ENCODE results near the gene SRMS.
"Not testable (repeated sequence)": the region's sequence is repeated elsewhere in the genome, so short reads cannot be mapped to it uniquely, and the experiment has no call there.

The SRMS gene

DNA sequence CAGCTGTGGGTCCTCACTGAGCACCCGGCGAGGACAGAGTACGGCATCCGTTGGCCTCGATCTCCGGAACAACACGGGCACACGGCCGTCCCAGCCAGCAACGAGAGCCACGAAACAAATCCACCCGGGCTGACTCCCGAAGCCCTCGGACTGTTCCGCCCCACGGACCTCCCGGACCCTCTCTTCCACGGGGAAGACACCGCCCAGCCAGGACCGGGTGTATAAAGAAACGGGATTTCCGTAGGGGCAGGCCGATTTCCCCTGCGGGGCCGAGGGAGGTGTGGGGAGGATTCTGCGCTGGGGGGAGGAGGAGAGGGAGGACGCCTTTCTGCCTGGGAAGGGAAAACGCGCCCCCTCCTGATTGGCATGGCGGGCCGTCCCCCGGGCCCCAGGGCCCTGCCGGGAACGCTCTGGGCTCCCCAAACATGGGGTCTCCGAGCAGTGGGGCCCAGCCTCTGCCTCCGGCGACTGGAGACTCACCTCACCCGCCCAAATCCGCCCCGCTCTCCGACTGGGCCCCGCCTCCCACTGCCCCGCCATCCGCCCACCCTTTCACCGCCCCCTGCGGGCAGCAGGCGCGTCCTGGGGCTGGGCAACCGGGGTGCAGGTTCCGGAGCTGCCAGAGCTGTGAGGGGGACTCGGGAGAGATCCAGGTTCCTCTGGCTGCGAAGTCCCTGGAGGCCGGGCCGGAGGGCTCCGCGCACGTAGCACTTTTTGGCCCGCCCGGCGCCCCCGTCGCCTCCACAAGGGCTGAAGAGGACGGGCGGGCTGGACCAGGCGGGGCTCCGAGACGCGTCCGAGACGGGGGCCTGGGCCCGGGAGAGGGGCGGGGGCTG is 27.7 kb downstream of the SRMS start:
- DNase-seq, result peak; percentile 74

DNA sequence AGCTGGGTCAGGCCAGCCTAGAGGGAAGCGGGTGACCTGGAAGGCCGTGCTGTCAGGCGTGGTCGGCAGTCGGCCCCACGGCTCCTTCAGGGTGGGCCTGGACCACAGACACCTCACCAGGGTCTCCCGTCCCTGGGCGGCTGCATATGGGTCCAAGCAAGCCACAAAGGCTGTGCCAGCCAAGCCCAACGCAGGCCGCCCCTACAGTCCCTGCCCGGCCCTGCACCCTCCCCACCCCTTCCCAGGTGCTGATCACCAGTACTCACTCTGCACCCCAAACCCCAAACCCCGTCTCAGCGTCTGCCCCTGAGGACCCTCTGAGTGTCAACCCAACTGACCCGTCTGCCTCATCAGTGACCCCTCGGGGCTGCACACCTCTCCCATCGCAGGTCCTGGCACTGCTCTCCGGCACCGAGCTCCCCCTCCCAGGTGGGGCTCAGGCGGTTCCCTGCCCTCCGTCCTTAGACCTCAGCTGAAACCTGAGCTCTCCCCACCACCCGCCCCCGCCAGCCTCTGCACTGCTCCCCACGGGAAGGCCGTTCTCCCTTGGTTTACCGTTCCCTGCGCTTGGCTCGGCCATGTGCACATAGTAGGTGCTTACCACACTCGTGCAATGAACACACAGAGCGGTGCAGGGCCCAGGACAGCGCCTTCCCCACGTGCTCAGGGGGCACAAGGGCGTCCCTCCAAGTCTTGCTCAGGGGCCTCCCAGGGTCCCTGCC is 28.4 kb downstream of the SRMS start:
- DNase-seq, result no peak

DNA sequence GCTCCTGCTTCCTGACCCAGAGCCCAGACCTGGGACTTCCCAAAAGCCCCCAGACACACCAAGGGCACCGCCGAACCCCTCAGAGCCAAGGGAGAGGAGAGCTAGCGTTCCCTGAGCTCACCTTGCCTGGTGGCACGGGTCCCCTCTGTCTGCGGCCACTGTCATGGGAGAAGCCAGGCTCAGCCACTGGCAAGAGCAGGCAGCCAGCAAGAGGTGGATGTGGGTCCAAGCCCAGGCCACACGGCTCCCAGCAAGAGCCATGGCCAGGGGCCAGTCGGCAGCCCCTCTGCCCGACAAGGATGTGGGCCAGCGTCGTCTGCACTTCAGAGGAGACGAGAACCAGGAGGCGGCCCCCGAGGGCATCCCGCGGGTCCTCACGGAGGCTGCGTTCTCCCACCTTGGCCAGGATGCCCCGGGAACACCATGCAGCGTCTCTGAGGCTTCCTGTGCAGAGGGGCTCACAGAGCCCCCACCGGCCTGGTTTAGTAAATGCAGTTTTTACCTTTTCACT is 29.1 kb downstream of the SRMS start:
- DNase-seq, result no peak

DNA sequence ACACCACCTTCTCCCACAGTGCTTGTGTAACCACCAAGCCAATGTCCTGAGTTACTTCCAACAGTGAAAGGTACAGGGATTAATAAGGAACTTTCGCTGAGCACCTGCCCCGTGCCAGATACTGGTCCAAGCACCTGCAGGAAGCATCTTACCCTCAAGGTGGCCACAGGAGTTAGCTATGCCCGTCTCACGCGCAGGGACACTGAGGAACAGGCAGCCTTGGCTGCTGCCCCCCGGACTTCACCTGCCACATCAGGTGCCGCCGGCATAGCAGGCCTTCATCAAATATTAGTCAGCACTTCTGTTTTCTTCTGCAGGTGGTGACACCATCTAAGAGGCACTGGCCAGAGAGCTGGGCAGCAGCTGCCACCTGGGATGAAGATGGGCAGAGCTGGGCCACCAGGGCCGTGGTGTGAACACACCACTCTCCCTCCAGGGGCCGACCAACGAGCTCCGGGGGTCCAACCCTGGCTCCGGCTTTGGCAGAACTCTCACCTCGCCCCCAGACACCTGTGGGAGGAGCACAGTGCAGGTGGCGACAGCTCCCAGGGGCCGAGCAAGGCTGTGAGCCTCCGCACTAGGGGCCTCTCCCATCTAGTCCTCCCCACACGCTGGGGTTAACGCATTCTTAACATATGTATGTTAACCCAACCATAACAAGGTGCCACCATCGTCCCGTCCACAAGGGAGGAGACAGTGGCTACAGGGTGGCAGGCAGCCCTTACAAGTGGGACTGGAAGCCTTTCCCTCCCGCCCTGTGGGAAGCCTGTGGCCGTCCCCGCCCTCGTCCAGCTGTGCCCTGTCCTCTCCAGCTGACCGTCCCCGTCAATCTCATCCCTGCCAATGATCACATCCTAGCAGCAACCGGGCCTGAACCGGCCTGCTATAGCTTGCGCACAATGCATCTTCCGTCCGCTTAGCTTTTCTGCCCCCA is 29.9 kb downstream of the SRMS start:
- DNase-seq, result no peak

DNA sequence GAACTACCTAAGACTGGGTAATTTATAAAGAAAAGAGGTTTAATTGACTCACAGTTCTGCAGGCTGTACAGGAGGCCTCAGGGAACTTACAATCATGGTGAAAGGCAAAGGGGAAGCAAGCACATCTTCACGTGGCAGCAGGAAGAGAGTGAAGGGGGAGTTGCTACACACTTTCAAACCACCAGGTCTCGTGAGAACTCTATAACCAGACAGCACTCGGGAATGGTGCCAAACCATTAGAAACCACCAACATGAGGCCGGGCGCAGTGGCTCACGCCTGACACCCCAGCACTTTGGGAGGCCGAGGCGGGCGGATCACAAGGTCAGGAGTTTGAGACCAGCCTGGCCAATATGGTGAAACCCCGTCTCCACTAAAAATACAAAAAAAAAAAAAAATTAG is 33.0 kb downstream of the SRMS start:
- DNase-seq, result not testable (repeated sequence)

DNA sequence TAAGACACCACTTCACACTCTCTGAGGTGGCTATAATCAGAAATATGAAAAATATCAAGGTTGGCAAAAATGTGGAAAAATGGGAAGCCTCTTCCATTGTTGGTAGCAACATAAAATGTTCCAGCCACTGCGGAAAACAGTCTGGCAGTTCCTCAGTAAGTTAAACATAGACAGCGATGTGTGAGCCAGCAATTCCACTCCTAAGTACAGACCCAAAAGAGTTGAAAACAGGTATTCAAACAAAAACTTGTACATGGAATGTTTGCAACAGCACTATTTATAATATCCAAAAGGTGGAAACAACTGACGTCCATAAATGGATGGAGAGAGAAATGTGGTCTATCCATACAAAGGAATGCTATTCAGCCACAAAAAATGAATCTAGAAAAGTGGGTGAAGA is 34.3 kb downstream of the SRMS start:
- DNase-seq, result no peak

DNA sequence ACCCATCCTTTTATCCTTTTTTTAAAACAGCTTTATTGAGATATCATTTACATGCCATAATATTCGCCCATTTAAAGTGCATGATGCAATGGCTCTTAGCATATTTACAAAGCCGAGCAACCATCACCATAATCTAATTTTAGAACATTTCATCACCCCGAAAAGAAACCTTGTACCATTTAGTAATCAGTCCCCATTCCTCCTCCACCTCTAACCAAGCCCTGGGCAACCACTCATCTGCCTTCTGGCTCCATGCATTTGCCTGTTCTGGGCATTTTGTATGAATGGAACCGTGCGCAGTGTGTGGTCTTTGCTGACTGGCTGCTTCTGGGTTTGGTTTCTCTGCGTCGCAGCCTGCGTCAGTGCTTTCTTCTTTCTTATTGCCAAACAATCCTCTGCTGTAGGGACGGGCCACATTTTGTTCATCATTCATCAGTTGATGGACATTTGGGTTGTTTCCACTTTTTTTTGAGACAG is 38.4 kb downstream of the SRMS start:
- DNase-seq, result no peak

DNA sequence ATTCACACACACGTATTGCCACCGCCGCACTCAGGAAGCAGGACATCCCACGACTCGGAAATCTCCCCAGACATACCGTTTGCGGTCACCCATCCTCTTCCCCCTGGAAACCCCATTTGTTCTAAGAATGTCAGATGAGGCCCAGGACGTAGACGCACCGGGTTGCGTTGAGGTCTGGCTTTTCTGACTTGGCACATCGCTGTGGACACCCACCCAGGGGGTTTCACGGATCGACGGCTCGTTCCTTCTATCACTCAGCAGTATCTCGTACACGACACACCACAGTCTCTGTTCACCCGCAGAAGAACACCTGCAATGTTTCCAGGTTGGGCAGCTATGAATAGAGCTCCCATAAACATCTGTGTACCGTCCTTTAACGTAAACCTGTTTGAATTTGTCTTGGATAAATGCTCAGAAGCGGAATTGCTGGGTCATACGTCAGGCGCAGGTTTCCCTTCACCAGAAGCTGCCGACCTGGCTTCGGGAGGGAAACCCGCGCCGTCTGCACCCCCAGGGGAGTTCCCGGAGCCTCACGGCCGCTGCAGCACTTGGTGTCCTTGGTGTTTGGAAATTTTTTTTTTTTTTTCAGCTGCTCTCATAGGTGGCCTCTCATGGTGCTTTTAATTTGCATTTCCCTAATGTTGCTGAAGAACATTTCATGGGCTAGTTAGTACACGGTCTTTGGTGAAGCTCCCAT is 39.3 kb downstream of the SRMS start:
- DNase-seq, result no peak

DNA sequence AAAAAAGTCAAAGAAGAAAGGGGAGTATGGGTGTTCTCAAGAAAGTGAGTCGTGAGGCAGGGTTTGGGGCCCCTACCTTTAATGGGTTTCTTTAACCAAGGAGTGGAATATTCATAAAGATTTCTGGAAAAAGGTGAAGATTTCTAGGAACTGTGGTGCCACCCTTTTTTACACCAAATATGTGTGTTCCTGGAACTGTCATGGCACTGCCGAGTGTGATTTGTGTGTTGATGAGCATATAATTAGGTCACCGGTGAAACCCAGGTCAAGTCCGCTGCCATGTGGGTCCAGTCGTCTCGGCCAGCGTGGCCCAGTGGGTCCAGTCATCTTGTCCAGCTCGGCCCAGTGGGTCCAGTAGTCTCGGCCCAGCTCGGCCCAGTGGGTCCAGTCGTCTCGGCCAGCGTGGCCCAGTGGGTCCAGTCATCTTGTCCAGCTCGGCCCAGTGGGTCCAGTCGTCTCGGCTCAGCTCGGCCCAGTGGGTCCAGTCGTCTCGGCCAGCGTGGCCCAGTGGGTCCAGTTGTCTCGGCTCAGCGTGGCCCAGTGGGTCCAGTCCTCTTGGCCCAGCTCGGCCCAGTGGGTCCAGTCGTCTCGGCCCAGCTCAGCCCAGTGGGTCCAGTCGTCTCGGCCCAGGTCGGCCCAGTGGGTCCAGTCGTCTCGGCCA is 40.3 kb downstream of the SRMS start:
- DNase-seq, result no peak

DNA sequence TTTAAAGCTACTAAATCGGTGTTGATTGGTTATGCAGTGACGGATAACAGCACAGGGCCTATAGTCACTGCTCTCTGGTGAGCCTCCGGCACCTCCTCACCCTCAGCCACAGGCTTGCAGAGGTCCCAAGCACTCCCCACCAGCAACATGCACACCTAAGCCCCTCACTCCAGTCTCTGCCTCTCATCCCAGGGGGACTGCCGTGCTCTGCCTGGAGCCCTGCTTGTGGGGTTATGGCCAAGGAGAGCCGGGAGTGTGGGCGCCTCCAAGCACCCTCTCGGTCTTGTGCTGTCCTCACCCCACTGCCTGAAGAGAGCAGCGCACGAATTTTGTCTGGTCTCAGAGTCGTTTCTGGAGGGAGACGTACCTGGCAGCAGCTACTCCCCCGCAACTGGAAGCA is 41.8 kb downstream of the SRMS start:
- no peak for DNase-seq

DNA sequence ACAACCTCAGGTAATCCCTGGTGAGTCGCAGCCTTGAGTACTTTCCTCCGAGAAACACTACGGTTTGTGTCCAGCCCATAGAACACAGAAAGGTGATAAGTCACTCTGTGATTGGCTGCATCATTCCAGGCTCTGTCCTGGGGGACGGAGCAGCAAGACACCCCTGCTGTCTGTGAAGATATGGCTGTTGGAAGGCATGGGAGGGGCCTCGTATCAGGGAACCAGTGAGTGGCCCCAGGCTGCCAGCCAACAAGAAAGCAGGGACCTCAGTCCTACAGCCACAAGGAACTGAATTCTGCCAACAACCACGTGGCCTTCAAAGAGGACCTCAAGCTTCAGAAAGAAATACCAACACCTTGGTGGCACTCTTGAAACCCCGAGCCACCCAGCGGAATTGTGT is 42.3 kb downstream of the SRMS start:
- DNase-seq, result no peak

DNA sequence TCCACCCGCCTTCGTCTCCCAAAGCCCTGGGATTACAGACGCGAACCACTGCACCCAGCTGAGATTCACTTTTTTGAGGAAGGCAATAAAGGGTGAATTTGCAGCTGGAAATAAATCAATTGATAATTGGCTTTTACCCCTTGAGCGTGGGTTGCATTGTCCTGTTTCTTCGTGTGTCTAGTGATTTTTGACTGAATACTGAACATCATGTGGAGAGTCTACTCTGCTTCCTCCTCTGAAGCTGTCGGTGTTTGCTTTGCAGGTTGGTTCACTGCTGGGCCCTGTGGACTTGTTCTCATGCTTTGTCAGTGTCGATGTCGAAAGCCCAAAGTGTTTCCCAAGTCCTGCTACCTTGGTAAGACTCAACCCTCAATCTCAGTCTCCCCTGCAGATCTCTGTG is 42.9 kb downstream of the SRMS start:
- no peak for DNase-seq

DNA sequence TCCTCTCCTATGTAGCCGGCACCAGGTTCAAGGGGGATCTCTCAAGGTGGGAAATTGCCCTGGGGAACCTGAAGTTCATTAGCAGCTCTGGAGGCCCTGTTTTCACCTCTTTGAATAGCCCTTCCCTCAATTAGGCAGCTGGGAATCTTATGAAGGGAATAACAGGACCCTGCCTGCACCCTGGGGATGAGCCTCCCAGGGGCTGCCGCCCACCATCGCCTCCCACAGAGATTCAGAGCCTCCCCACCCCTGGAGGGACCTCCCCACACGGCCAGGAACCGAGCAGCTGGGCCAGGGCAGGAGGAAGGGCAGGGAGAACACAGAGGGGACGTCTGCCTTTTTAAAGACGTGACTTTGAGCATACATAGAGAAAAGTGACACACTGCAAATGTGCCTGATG is 44.0 kb downstream of the SRMS start:
- DNase-seq, result no peak

DNA sequence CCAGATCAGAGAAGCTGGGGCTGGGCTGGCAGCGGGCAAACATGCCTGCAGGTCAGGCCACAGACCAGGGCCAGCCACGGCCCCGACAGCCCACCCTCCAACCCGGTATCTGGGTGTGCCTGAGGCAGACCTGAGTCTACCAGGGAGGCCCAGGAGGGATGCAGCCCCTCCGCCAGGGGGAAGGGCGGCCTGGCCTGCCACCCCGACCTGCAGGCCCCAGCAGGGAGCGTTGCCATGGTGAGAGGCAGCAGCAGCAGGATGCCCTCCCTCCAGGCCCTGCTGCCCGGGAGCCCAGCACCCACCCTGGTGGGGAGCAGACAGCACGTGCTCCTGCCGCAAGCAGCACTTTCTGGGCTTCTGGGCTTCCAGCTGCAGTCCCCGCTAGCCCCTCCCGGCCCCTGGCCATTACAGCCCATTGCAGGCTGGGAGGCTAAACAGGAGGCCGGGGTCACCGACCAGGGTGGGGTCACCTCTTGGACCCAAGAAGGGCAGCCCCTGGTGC is 44.8 kb downstream of the SRMS start:
- no peak for DNase-seq

DNA sequence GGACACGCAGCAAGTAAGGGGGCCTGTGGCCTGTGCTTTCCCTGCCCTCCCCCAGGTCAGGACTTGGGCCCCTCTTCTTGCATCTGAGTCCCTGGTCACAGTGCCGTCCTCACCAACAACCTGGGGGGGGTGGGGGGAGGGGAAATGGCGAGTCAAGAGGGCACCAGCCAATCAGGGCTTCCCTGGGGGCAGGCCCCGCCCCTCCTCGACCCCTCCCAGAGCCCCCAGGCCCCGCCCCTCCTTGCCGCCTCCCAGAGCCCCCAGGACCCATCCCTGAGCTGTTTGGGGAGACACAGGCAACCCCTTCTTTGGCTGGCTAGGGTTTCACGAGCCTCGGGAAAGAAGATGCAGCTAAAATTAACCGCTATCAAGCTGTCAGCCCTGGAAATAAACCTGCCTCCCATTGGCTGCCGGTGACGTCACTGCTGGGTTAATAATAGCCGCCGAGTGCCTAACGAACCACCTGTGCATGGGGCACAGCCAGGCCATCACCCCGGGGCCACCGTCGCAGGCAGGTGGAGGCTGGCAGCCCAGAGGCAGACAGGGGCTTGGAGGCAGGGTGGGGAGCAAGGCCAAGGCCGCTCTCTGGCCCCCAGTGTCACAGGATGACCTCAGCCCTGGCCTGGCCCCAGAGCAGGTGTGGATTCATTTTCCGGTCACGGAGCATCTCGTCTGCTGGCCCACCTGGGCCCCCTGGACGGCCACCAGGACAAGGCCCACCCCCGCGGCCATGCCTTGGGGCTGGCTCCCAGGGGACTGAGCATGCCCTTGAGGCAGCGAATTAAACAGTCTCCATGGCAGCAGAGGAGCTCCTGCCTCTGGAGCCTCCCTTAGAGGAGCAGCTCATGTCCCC is 45.5 kb downstream of the SRMS start:
- peak; percentile 78 for DNase-seq

DNA sequence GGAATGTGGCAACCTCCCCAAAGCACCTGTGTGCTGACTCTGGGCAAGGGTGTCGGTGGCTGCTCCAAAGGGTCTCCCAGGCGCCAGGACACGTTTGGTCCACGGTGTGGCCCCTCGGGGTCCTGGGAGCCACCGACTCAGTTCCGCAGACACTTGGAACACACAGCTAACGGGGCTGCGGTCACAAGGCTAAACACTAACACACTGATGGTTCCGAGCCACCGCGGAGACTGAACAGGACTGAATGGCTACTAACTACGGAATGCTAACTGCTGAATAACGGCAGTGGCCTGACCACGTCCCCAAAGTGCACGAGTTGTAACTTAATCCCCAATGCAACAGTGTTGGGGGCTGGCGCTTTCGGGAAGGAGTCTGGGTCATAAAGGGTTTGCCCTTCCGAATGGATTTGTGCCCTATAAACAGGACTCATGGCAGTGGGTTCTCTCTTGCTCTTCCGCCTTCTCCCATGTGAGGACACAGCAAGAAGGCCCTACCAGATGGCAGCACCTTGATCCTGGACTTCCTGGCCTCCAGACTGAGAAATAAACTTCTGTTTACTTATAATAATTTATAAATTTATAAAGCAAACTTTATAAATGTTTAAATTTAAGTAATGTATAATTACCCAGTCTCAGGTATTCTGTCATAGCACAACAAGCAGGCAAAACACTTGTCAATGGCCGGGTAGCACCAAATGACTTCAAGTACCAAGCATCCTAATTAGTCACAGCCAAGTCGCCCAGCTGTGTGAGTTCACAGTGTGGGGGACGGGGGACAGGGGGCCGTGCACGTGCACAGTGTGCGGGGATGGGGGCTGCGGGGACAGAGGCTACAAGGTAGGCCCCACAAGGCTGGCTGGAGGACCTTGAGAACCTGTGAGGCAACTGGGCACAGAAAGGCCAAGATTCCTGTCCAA is 46.4 kb downstream of the SRMS start:
- DNase-seq, result no peak

DNA sequence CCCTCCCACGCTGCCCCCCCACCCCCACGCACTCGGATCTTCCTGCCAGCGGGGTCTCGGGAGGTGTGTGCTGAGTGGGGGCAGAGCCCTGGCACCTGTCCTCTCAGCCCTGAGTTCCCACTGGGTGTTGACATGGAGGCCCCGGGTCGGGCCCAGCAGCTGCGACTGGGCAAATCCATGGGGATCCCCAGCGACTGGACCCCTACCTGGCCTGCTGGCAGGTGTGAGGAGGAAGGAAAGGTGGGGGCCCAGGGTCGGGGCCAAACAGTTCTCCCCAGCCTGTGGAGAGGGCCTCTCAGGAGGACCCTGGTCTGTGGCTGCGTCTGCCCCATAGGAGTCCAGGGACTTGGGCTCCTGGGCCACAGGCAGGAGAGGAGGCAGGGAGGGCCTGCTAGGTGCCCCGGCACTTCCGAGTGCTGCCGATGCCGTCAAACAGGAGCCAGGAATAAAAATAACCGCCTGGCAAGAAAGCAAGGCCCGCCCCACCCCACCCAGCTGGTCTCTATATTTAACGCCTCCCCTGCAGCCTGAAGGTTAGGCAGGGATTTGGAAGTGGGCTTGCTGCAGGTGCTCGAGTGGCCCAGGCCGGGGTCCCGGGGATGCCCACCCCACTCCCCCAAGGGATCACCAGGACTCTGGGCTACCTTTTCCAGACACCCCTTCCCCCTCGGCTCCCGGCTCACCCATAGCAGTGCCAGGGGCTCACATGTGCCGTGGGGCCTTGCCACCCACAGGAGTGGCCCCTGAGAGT is 47.2 kb downstream of the SRMS start:
- no peak for DNase-seq

DNA sequence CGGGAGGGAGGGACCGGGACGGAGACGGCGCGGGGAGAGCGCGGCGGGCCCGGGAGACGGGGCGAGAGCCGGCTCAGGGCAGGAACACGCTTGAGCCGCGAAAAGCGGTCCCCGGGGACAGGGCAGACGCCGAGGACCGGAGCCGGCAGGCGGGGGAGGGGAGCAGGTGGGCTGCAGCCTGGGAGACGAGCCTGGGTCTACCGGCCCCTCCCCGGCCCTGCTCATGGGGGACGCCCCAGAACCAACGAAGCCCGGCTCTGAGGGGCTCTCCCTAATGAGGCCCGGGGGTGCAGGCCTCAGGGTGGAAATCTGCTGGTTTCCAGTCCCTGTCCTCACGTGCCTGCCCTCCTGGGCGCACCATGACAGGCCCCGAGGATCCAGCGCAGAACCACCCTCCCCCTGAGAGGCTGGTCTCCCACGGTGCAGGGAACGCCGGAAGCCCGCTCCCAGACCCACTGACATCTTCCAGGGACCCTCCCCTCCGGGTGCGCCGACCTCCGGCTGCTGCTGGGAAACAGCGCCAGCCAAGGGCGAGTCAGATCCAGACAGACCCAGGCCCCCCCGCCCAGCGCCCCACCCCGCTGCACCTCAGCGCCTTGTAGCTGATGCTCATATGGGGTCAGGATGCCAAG is 48.1 kb downstream of the SRMS start:
- DNase-seq, result no peak
